Gastrocnemius medialis (tissue), 4 donors: ENCODE results near the gene VPS26B. TPM values are rescaled to one million over a fixed set of nuclear protein-coding genes. Genes with fewer than 3 reads are reported as not detected.

Experiments used
- ATAC-seq, 2 donors: fragments of 150-250 bp; one replicate each; pipeline ENCODE4 v1.9.1; 2016
- DNase-seq, 2 donors: peaks; one replicate each; pipeline ENCODE4 v3.0.0-alpha.2; 2019
- H3K27ac ChIP-seq, 4 donors: fragments of 200-600 bp; sonication (generic); 1 replicate in 1 of 4; 2 replicates in 3 of 4; pipeline ENCODE4 v1.5.1; 2016 to 2018; ENCODE audit warnings: mild to moderate bottlenecking in 2 of 4, moderate library complexity in 1 of 4
- H3K27me3 ChIP-seq, 3 donors: fragments of 200-600 bp; sonication (generic) in 2 of 3; 1 replicate in 1 of 3; 2 replicates in 2 of 3; pipeline versions ENCODE4 v1.5.1 to v1.6.0; 2016 to 2019; ENCODE audit warnings: mild to moderate bottlenecking in 1 of 3, moderate library complexity in 1 of 3
- H3K36me3 ChIP-seq, 2 donors: fragments of 200-600 bp; sonication (generic) in 1 of 2; one replicate each; pipeline ENCODE4 v1.5.1; 2017 to 2018
- H3K4me1 ChIP-seq, 2 donors: fragments of 200-600 bp; sonication (generic) in 1 of 2; one replicate each; pipeline ENCODE4 v1.5.1; 2016 to 2017; ENCODE audit warnings: mild to moderate bottlenecking in 2 of 2
- H3K4me3 ChIP-seq, 4 donors: fragments of 200-600 bp; sonication (generic) in 3 of 4; 1 replicate in 1 of 4; 2 replicates in 3 of 4; pipeline ENCODE4 v1.5.1; 2016 to 2019; ENCODE audit warnings: mild to moderate bottlenecking in 2 of 4
- H3K9me3 ChIP-seq, 3 donors: fragments of 200-600 bp; sonication (generic) in 2 of 3; 1 replicate in 1 of 3; 2 replicates in 2 of 3; pipeline ENCODE4 v1.5.1; 2016 to 2019
- CTCF ChIP-seq, 5 experiments: fragments of 450-650 bp in 3 of 5; fragments of 200-600 bp in 2 of 5; sonication (generic) in 2 of 5; IDR thresholded peaks in 4 of 5; conservative IDR thresholded peaks in 1 of 5; 1 replicate in 4 of 5; 2 replicates in 1 of 5; pipeline ENCODE4 v1.5.1; 2016 to 2019; ENCODE audit warnings: antibody characterized with exemption in 5 of 5, mild to moderate bottlenecking in 3 of 5, moderate library complexity in 3 of 5
- POLR2A ChIP-seq, 2 donors: fragments of 450-650 bp; IDR thresholded peaks; one replicate each; pipeline ENCODE4 v1.6.1; 2017; ENCODE audit warnings: antibody characterized with exemption in 2 of 2, mild to moderate bottlenecking in 2 of 2, moderate library complexity in 2 of 2
- in situ Hi-C, 4 donors: fragments of 200-750 bp; cut with MboI; loops; one replicate each; pipeline versions ENCODE4 v1.15.0 to v1.8.0; 2017; ENCODE audit warnings: low sequenced_read_pairs in 4 of 4
- intact Hi-C: fragments of 100-400 bp; cut with DNase I; formaldehyde crosslinking; loops from one replicate; pipeline ENCODE4 v1.15.1; 2023; ENCODE audit warnings: low total_unique reads
- total RNA-seq, 4 donors: library from RNA; depleted of rRNA; stranded (reverse); fragments of >200 nt; gene quantifications; one replicate each; pipeline versions ENCODE4 v1.1.0 to v1.2.3, GENCODE V29; 2016

VPS26B gene
- total RNA-seq, 4 donors from 2014 or later = 15.4 to 32.9 (median 22.2) TPM

DNA sequence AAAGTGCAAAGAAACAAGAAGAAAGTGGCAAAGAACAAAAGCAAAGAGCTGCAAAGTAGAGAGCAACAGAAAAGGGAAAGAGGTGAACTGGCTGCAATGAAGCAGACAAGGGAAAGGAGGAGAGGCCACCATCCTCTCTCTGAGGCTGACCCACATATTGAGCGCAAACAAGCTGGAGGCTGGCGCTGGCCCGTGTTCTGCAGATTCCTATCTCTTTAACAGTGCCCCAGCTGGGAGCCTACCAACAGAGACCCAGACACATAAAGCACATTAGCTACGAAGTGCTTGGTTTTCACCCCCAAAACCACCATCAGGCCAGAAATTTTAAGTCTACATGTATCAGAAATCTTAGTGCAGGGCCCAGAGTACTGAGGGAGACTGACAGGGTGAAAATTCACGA lies 18.3 kb upstream of the VPS26B start:
- DNase-seq = no peak
- no peaks in the 10 kb centered on the region for H3K9me3 ChIP-seq
- no peaks in the 10 kb centered on the region for H3K4me1 ChIP-seq
- TF ChIP-seq POLR2A (IDR thresholded peaks at IDR 0.05) (no peak), CTCF (IDR thresholded peaks at IDR 0.05 in 4 of 5, conservative IDR thresholded peaks at IDR 0.05 in 1 of 5) (no peak)
- H3K27me3 ChIP-seq = no peaks in the 10 kb centered on the region
- no peak overlapping the region for H3K27ac ChIP-seq
- in situ Hi-C loops (no loop called here), intact Hi-C loops (no loop called here)
- H3K4me3 ChIP-seq = no peak overlapping the region
- H3K36me3 ChIP-seq = peaks cover 4 to 53% of the 10 kb centered on the region in 2 donors
- ATAC-seq = no peak

GRCh38 chr11:134207538-134208239 lies 16.8 kb upstream of the VPS26B start:
- no peak overlapping the region for H3K27ac ChIP-seq
- no peaks in the 10 kb centered on the region for H3K4me1 ChIP-seq
- no peak for ATAC-seq
- no peak for TF ChIP-seq POLR2A (IDR thresholded peaks at IDR 0.05)
- TF ChIP-seq CTCF (IDR thresholded peaks at IDR 0.05 in 4 of 5, conservative IDR thresholded peaks at IDR 0.05 in 1 of 5) = peak in 3 of 5 experiments; percentile 43 to 63 (median 52)
- DNase-seq = no peak
- no peak overlapping the region for H3K4me3 ChIP-seq
- in situ Hi-C loops (no loop called here), intact Hi-C loops (no loop called here)
- H3K36me3 ChIP-seq = peaks cover under 1 to 38% of the 10 kb centered on the region in 2 donors
- H3K9me3 ChIP-seq = no peaks in the 10 kb centered on the region
- no peaks in the 10 kb centered on the region for H3K27me3 ChIP-seq

DNA sequence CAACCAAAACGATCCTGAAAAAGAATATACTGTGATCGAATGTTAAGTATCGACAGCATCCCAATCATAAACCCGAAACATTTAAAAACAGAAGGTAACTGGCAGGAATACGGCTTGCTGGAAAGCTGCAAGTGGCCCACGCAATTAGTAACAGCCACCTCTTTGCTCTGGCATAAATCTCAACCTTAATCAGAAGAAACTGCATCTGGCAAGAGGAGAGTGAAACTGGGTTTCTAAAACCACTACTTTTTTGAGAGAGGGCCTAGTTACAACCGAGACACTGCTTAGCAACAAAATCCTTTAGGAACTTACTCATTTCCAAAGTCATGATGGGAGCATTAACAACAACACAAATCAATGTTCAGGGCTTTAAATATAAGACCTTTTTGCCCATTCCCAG lies 8.6 kb upstream of the VPS26B start:
- Histone ChIP-seq H3K4me3 (no peak overlapping the region), H3K9me3 (no peaks in the 10 kb centered on the region), H3K27ac (no peak overlapping the region), H3K27me3 (no peaks in the 10 kb centered on the region), H3K4me1 (no peaks in the 10 kb centered on the region), H3K36me3 (peaks cover 0 to 31% of the 10 kb centered on the region in 2 donors)
- TF ChIP-seq CTCF (IDR thresholded peaks at IDR 0.05 in 4 of 5, conservative IDR thresholded peaks at IDR 0.05 in 1 of 5) = no peak
- ATAC-seq = no peak
- in situ Hi-C loops = no loop called here
- no peak for DNase-seq
- intact Hi-C loops = no loop called here

GRCh38 chr11:134216816-134217215 lies 7.7 kb upstream of the VPS26B start:
- in situ Hi-C loops = no loop called here
- DNase-seq (no peak), ATAC-seq (no peak)
- Histone ChIP-seq H3K36me3 (peaks cover 0 to 31% of the 10 kb centered on the region in 2 donors), H3K27me3 (no peaks in the 10 kb centered on the region), H3K9me3 (no peaks in the 10 kb centered on the region), H3K4me3 (no peak overlapping the region), H3K4me1 (no peaks in the 10 kb centered on the region), H3K27ac (no peak overlapping the region)
- no peak for TF ChIP-seq POLR2A (IDR thresholded peaks at IDR 0.05)
- no peak for TF ChIP-seq CTCF (IDR thresholded peaks at IDR 0.05 in 4 of 5, conservative IDR thresholded peaks at IDR 0.05 in 1 of 5)
- intact Hi-C loops = no loop called here
